GM23338 (cell line): ENCODE results near the gene CRACDL. TPM values are rescaled to one million over a fixed set of nuclear protein-coding genes. Genes with fewer than 3 reads are reported as not detected.

ENCODE experiments used
- ATAC-seq: fragments of 200-7000 bp; cut with Tn5 transposase; 3 replicates; pipeline ENCODE4 v1.9.1; 2020
- DNase-seq: peaks from one replicate; pipeline ENCODE4 v3.0.0-alpha.2; 2015; ENCODE audit warnings: low spot score
- H2AFZ ChIP-seq: fragments of 200-600 bp; sonication (generic); 2 replicates; pipeline ENCODE4 v1.8.0; 2016; ENCODE audit warnings: antibody characterized with exemption, mild to moderate bottlenecking, moderate library complexity
- H3F3A ChIP-seq: fragments of 200-600 bp; sonication (generic); replicated peaks from 2 replicates; pipeline ENCODE4 v1.8.0; 2017; ENCODE audit warnings: antibody characterized with exemption, mixed run types, low read depth
- H3K27ac ChIP-seq: fragments of 200-600 bp; sonication (generic); 2 replicates; pipeline ENCODE4 v1.6.1; 2016; ENCODE audit warnings: low read depth
- H3K27me3 ChIP-seq: fragments of 200-600 bp; sonication (generic); 2 replicates; pipeline ENCODE4 v1.8.0; 2016; ENCODE audit warnings: mild to moderate bottlenecking, mixed run types, moderate library complexity; ENCODE audit not compliant: insufficient read depth
- H3K36me3 ChIP-seq: fragments of 200-600 bp; sonication (generic); 2 replicates; pipeline ENCODE4 v1.8.0; 2016; ENCODE audit warnings: mild to moderate bottlenecking; ENCODE audit not compliant: insufficient read depth
- H3K4me1 ChIP-seq: fragments of 200-600 bp; sonication (generic); 2 replicates; pipeline ENCODE4 v1.8.0; 2016; ENCODE audit warnings: mild to moderate bottlenecking, moderate library complexity; ENCODE audit not compliant: insufficient read depth
- H3K4me2 ChIP-seq: fragments of 200-600 bp; sonication (generic); 2 replicates; pipeline ENCODE4 v1.7.1; 2017; ENCODE audit warnings: mixed run types
- H3K4me3 ChIP-seq: fragments of 200-600 bp; sonication (generic); 2 replicates; pipeline ENCODE4 v1.6.1; 2016; ENCODE audit warnings: mixed run types
- H3K79me2 ChIP-seq: fragments of 200-600 bp; sonication (generic); replicated peaks from 2 replicates; pipeline ENCODE4 v1.8.0; 2017; ENCODE audit warnings: mild to moderate bottlenecking; ENCODE audit not compliant: insufficient read depth
- H3K9me2 ChIP-seq: fragments of 200-600 bp; sonication (generic); 2 replicates; pipeline ENCODE4 v1.8.0; 2017; ENCODE audit not compliant: insufficient read depth
- H4K20me1 ChIP-seq: fragments of 200-600 bp; sonication (generic); replicated peaks from 2 replicates; pipeline ENCODE4 v1.8.0; 2017; ENCODE audit warnings: mild to moderate bottlenecking; ENCODE audit not compliant: insufficient read depth
- H3K27ac Mint-ChIP-seq: 2 replicates; pipeline ENCODE4 v1.8.0; 2020; ENCODE audit warnings: inconsistent platforms, mild to moderate bottlenecking, moderate library complexity, mixed read lengths
- H3K27me3 Mint-ChIP-seq: 3 replicates; pipeline ENCODE4 v1.8.0; 2022; ENCODE audit warnings: low read depth, mild to moderate bottlenecking, moderate library complexity, mixed read lengths, inconsistent platforms; ENCODE audit not compliant: insufficient read depth, poor library complexity
- H3K36me3 Mint-ChIP-seq: 3 replicates; pipeline ENCODE4 v1.8.0; 2021; ENCODE audit warnings: low read depth, mild to moderate bottlenecking, inconsistent platforms, moderate library complexity, mixed read lengths
- H3K4me1 Mint-ChIP-seq: 3 replicates; pipeline ENCODE4 v1.8.0; 2020; ENCODE audit warnings: mild to moderate bottlenecking, inconsistent platforms, mixed read lengths
- H3K4me3 Mint-ChIP-seq: 3 replicates; pipeline ENCODE4 v1.8.0; 2021; ENCODE audit warnings: moderate library complexity, mild to moderate bottlenecking, inconsistent platforms, mixed read lengths
- H3K9me3 Mint-ChIP-seq: 3 replicates; pipeline ENCODE4 v1.8.0; 2020; ENCODE audit warnings: moderate library complexity, mild to moderate bottlenecking, inconsistent platforms, mixed read lengths
- EZH2 ChIP-seq: fragments of 200-600 bp; sonication (generic); IDR thresholded peaks from one replicate; pipeline ENCODE4 v1.8.0; 2017; ENCODE audit warnings: antibody characterized with exemption, mild to moderate bottlenecking, low read depth; ENCODE audit not compliant: unreplicated experiment
- REST ChIP-seq: IDR thresholded peaks from one replicate; pipeline ENCODE4 v1.6.1; 2018; ENCODE audit warnings: antibody characterized with exemption; ENCODE audit not compliant: unreplicated experiment
- STAT1 ChIP-seq: IDR thresholded peaks from one replicate; pipeline ENCODE4 v1.6.1; 2016; ENCODE audit warnings: antibody characterized with exemption; ENCODE audit not compliant: unreplicated experiment
- ZNF462 ChIP-seq: fragments of 250-450 bp; sonication (Bioruptor Pico); IDR thresholded peaks from 2 replicates; pipeline ENCODE4 v1.5.0; 2020; ENCODE audit warnings: mild to moderate bottlenecking, moderate library complexity
- polyA plus RNA-seq: library from polyadenylated mRNA; unstranded; fragments of >200 nt; fragmentation: Nextera tagmentation; extraction: Ambion mirVana; gene quantifications from 2 replicates; pipeline ENCODE4 v1.2.1, GENCODE V29; 2016
- total RNA-seq: library from RNA; depleted of rRNA; stranded (reverse); fragments of >200 nt; shearing (Covaris generic); gene quantifications from 2 replicates; pipeline ENCODE4 v1.2.3, GENCODE V29; 2014

The CRACDL gene
- total and polyA plus RNA-seq, 2 experiments from 2014 or later, result 0.14 to 0.16 TPM

- DNase-seq, result no peak
- Histone ChIP-seq H3K27me3 (no peaks in the 10 kb centered on the region), H3K36me3 (no peaks in the 10 kb centered on the region), H3F3A (no peaks in the 10 kb centered on the region), H2AFZ (no peak overlapping the region), H3K4me1 (no peaks in the 10 kb centered on the region), H4K20me1 (no peaks in the 10 kb centered on the region), H3K9me2 (no peaks in the 10 kb centered on the region), H3K27ac (no peak overlapping the region), H3K4me2 (no peak overlapping the region), H3K79me2 (no peaks in the 10 kb centered on the region), H3K4me3 (no peak overlapping the region)
- Mint-ChIP-seq H3K4me3 (no peak overlapping the region), H3K27ac (no peak overlapping the region), H3K4me1 (no peaks in the 10 kb centered on the region), H3K9me3 (no peaks in the 10 kb centered on the region), H3K36me3 (no peaks in the 10 kb centered on the region), H3K27me3 (no peaks in the 10 kb centered on the region)
- no peak for ATAC-seq
- no peak for TF ChIP-seq EZH2
- TF ChIP-seq STAT1, result no peak
- no peak for TF ChIP-seq ZNF462 (CRISPR knock-in tag)
- TF ChIP-seq REST, result no peak
Observed at GRCh38 chr2:98849113-98849512, 86.9 kb downstream of the CRACDL start.
